GM19395 (cell line): Measurements from ENCODE around the gene PRKG2.
"Not testable (repeated sequence)": the region's sequence is repeated elsewhere in the genome, so short reads cannot be mapped to it uniquely, and the experiment has no call there.

Experiments used
- ATAC-seq: cut with Tn5 transposase; IDR thresholded peaks from one replicate; pipeline ENCODE4 v1.9.1; 2021; ENCODE audit warnings: mild to moderate bottlenecking, moderate library complexity; ENCODE audit not compliant: unreplicated experiment

The PRKG2 gene

GRCh38 chr4:81164126-81164525 lies 50.9 kb downstream of the PRKG2 start:
- ATAC-seq, result no peak

- no peak for ATAC-seq
These were observed 52.1 kb downstream of the PRKG2 start for GRCh38 chr4:81162752-81163458.

- ATAC-seq, result not testable (repeated sequence)
These were observed 61.2 kb downstream of the PRKG2 start for GRCh38 chr4:81153714-81154323.

- no peak for ATAC-seq
These were observed 61.9 kb downstream of the PRKG2 start for GRCh38 chr4:81152839-81153713.

- ATAC-seq, result no peak
These were observed 65.0 kb downstream of the PRKG2 start for GRCh38 chr4:81149976-81150375.

GRCh38 chr4:81148576-81148975 lies 66.4 kb downstream of the PRKG2 start:
- no peak for ATAC-seq

GRCh38 chr4:81146466-81146865 lies 68.6 kb downstream of the PRKG2 start:
- ATAC-seq, result no peak

- no peak for ATAC-seq
These were observed 71.8 kb downstream of the PRKG2 start for GRCh38 chr4:81143183-81143582.

GRCh38 chr4:81142744-81143143 lies 72.3 kb downstream of the PRKG2 start:
- no peak for ATAC-seq

GRCh38 chr4:81137894-81138293 lies 77.1 kb downstream of the PRKG2 start:
- no peak for ATAC-seq

- no peak for ATAC-seq
These were observed 77.6 kb downstream of the PRKG2 start for GRCh38 chr4:81137446-81137845.

- ATAC-seq, result no peak
These were observed 78.7 kb downstream of the PRKG2 start for GRCh38 chr4:81136161-81136905.

- no peak for ATAC-seq
These were observed 79.5 kb downstream of the PRKG2 start for GRCh38 chr4:81135501-81135900.

- no peak for ATAC-seq
These were observed 83.5 kb downstream of the PRKG2 start for GRCh38 chr4:81131563-81131962.

GRCh38 chr4:81131066-81131465 lies 84.0 kb downstream of the PRKG2 start:
- no peak for ATAC-seq

- no peak for ATAC-seq
These were observed 84.5 kb downstream of the PRKG2 start for GRCh38 chr4:81130569-81130968.

GRCh38 chr4:81120055-81120454 lies 95.0 kb downstream of the PRKG2 start:
- no peak for ATAC-seq

GRCh38 chr4:81118086-81118485 lies 96.9 kb downstream of the PRKG2 start:
- no peak for ATAC-seq

GRCh38 chr4:81116566-81116965 lies 98.5 kb downstream of the PRKG2 start:
- ATAC-seq, result no peak

GRCh38 chr4:81113024-81113423 lies 102.0 kb downstream of the PRKG2 start:
- no peak for ATAC-seq

- ATAC-seq, result no peak
These were observed 105.7 kb downstream of the PRKG2 start for GRCh38 chr4:81109356-81109755.
